CD14-positive monocyte (primary cell): Measurements from ENCODE around the gene UBL3. TPM values are rescaled to one million over a fixed set of nuclear protein-coding genes. Genes with fewer than 3 reads are reported as not detected.

Source experiments
- DNase-seq, 3 donors: peaks; one replicate each; pipeline ENCODE4 v3.0.0-alpha.2; 2011 to 2022
- H2AFZ ChIP-seq: 2 replicates; pipeline ENCODE4 v1.6.0; 2012; ENCODE audit warnings: mild to moderate bottlenecking, low read depth, low read length, inconsistent platforms; ENCODE audit not compliant: insufficient read depth, poor library complexity, severe bottlenecking
- H3K27ac ChIP-seq, 2 donors: 1 replicate in 1 of 2; 2 replicates in 1 of 2; pipeline ENCODE4 v1.5.1; 2012 to 2013; ENCODE audit warnings: low read length in 2 of 2, control low read depth in 1 of 2, inconsistent platforms in 1 of 2, low read depth in 1 of 2, mild to moderate bottlenecking in 1 of 2
- H3K27me3 ChIP-seq, 2 donors: one replicate each; pipeline versions ENCODE4 v1.6.0 to v1.6.1; 2011 to 2013; ENCODE audit warnings: low read length in 2 of 2; ENCODE audit not compliant: control insufficient read depth in 2 of 2, insufficient read depth in 2 of 2
- H3K36me3 ChIP-seq, 2 donors: replicated peaks in 1 of 2; 1 replicate in 1 of 2; 2 replicates in 1 of 2; pipeline versions ENCODE4 v1.5.1 to v1.6.1; 2012 to 2013; ENCODE audit warnings: low read length in 2 of 2, control low read depth in 1 of 2, inconsistent platforms in 1 of 2, mild to moderate bottlenecking in 1 of 2; ENCODE audit not compliant: insufficient read depth in 2 of 2, control insufficient read depth in 1 of 2
- H3K4me1 ChIP-seq, 2 donors: 1 replicate in 1 of 2; 2 replicates in 1 of 2; pipeline versions ENCODE4 v1.5.1 to v1.6.1; 2012 to 2013; ENCODE audit warnings: low read length in 2 of 2, control low read depth in 1 of 2, inconsistent platforms in 1 of 2, mild to moderate bottlenecking in 1 of 2, moderate library complexity in 1 of 2; ENCODE audit not compliant: insufficient read depth in 2 of 2, control insufficient read depth in 1 of 2
- H3K4me2 ChIP-seq: replicated peaks from 2 replicates; pipeline ENCODE3; 2012; ENCODE audit warnings: low read length, moderate library complexity, mild to moderate bottlenecking; ENCODE audit not compliant: poor library complexity, severe bottlenecking; ENCODE audit errors: extremely low read depth
- H3K4me3 ChIP-seq, 3 experiments: fragments of 200-600 bp in 1 of 3; sonication (generic) in 1 of 3; replicated peaks in 1 of 3; 1 replicate in 2 of 3; 2 replicates in 1 of 3; pipeline ENCODE4 v1.5.1; 2011 to 2013; ENCODE audit warnings: low read length in 3 of 3, mild to moderate bottlenecking in 3 of 3, control low read depth in 2 of 3, low read depth in 2 of 3, inconsistent platforms in 1 of 3, moderate library complexity in 1 of 3
- H3K79me2 ChIP-seq: 2 replicates; pipeline ENCODE4 v1.6.0; 2012; ENCODE audit warnings: mild to moderate bottlenecking, control low read depth, inconsistent platforms, low read length, moderate library complexity; ENCODE audit not compliant: insufficient read depth
- H3K9ac ChIP-seq: 2 replicates; pipeline ENCODE4 v1.6.0; 2017; ENCODE audit warnings: low read length, mild to moderate bottlenecking; ENCODE audit not compliant: insufficient read depth, poor library complexity, severe bottlenecking
- H3K9me3 ChIP-seq, 2 donors: replicated peaks in 1 of 2; 1 replicate in 1 of 2; 2 replicates in 1 of 2; pipeline versions ENCODE4 v1.5.1 to v1.6.1; 2012 to 2013; ENCODE audit warnings: low read length in 2 of 2, control low read depth in 1 of 2; ENCODE audit not compliant: control insufficient read depth in 1 of 2, insufficient read depth in 1 of 2
- H4K20me1 ChIP-seq: 2 replicates; pipeline ENCODE4 v1.6.0; 2012; ENCODE audit warnings: mild to moderate bottlenecking, low read length, control low read depth, moderate library complexity; ENCODE audit not compliant: insufficient read depth
- H3K27ac Mint-ChIP-seq, 7 donors: one replicate each; pipeline ENCODE4 v1.8.0; 2020; ENCODE audit warnings: mild to moderate bottlenecking in 7 of 7, mixed read lengths in 7 of 7, moderate library complexity in 6 of 7, inconsistent platforms in 2 of 7
- H3K27me3 Mint-ChIP-seq, 3 donors: one replicate each; pipeline ENCODE4 v1.8.0; 2021 to 2022; ENCODE audit warnings: low read depth in 3 of 3, mild to moderate bottlenecking in 3 of 3, mixed read lengths in 3 of 3, moderate library complexity in 3 of 3, inconsistent platforms in 1 of 3
- H3K36me3 Mint-ChIP-seq, 2 donors: one replicate each; pipeline ENCODE4 v1.8.0; 2020; ENCODE audit warnings: mixed read lengths in 2 of 2, inconsistent platforms in 1 of 2, mild to moderate bottlenecking in 1 of 2
- H3K4me1 Mint-ChIP-seq: one replicate; pipeline ENCODE4 v1.8.0; 2020; ENCODE audit warnings: mild to moderate bottlenecking, mixed read lengths
- H3K4me3 Mint-ChIP-seq, 2 donors: one replicate each; pipeline ENCODE4 v1.8.0; 2020; ENCODE audit warnings: mild to moderate bottlenecking in 2 of 2, mixed read lengths in 2 of 2, moderate library complexity in 1 of 2
- H3K9me3 Mint-ChIP-seq, 7 donors: one replicate each; pipeline ENCODE4 v1.8.0; 2020 to 2022; ENCODE audit warnings: mixed read lengths in 7 of 7, mild to moderate bottlenecking in 6 of 7, moderate library complexity in 6 of 7, inconsistent platforms in 2 of 7
- WGBS: methylation state at CpG from one replicate; pipeline ENCODE4 v1.1.5; 2013; ENCODE audit warnings: missing lambda C conversion rate; ENCODE audit not compliant: insufficient coverage; 5-methylcytosine and 5-hydroxymethylcytosine counted together
- intact Hi-C, 2 donors: fragments of 100-400 bp; cut with micrococcal nuclease; formaldehyde crosslinking; loops; one replicate each; pipeline versions ENCODE4 v1.15.0 to v1.15.1; 2023
- polyA plus RNA-seq, 3 donors: library from polyadenylated mRNA; depleted of rRNA in 1 of 3; unstranded in 2 of 3; stranded (reverse) in 1 of 3; fragments of 300-500 nt in 2 of 3; fragments of >200 nt in 1 of 3; fragmentation: Illumina TruSeq in 2 of 3; gene quantifications; 1 replicate in 2 of 3; 2 replicates in 1 of 3; pipeline ENCODE4 v1.2.3, GENCODE V29; 2012 to 2021
- TF ChIP-seq, protein P1 (sequence below): fragments of 200-600 bp; IDR thresholded peaks from one replicate; pipeline ENCODE4 v1.8.0; 2022; ENCODE audit warnings: antibody characterized with exemption, mild to moderate bottlenecking

The UBL3 gene
- polyA plus RNA-seq, 3 donors = 13.0 to 32.3 (median 28.2) TPM

DNA sequence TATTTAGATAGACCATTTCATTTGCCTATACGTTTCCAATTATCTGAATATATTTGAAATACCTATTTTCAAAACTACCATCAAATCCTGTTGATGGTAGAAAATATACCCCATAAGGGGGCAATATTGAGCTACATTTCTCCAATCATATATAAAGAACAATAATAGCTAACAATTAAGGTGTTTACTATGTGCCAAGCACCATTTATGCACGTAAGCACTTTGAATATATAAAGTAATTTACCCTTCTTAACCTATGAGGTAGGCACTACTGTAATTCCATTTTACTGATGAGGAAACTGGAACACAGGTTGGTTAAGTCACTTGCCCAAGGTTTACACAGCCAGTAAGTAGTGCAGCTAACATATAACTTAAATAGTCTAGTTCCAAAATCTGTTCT, 79.2 kb downstream of the UBL3 start:
- no peak overlapping the region for H3K4me3 Mint-ChIP-seq
- Histone ChIP-seq H3K4me2 (no peak overlapping the region), H3K4me3 (no peak overlapping the region), H3K27ac (no peak overlapping the region), H3K27me3 (no peaks in the 10 kb centered on the region), H3K79me2 (no peaks in the 10 kb centered on the region), H3K9ac (no peak overlapping the region), H2AFZ (no peak overlapping the region), H3K9me3 (no peaks in the 10 kb centered on the region), H3K4me1 (no peaks in the 10 kb centered on the region), H4K20me1 (peaks cover 26% of the 10 kb centered on the region), H3K36me3 (peaks cover 19 to 74% of the 10 kb centered on the region in 2 donors)
- no peak overlapping the region for H3K27ac Mint-ChIP-seq
- no peaks in the 10 kb centered on the region for H3K4me1 Mint-ChIP-seq
- DNase-seq = peak in 2 of 3 donors; percentile 10 to 34
- no peaks in the 10 kb centered on the region for H3K9me3 Mint-ChIP-seq
- H3K27me3 Mint-ChIP-seq = no peaks in the 10 kb centered on the region
- peaks cover 33 to 45% of the 10 kb centered on the region in 2 donors for H3K36me3 Mint-ChIP-seq
- WGBS = no CpG with 5 or more reads among the region's 2 CpGs
- TF ChIP-seq, protein P1, sequence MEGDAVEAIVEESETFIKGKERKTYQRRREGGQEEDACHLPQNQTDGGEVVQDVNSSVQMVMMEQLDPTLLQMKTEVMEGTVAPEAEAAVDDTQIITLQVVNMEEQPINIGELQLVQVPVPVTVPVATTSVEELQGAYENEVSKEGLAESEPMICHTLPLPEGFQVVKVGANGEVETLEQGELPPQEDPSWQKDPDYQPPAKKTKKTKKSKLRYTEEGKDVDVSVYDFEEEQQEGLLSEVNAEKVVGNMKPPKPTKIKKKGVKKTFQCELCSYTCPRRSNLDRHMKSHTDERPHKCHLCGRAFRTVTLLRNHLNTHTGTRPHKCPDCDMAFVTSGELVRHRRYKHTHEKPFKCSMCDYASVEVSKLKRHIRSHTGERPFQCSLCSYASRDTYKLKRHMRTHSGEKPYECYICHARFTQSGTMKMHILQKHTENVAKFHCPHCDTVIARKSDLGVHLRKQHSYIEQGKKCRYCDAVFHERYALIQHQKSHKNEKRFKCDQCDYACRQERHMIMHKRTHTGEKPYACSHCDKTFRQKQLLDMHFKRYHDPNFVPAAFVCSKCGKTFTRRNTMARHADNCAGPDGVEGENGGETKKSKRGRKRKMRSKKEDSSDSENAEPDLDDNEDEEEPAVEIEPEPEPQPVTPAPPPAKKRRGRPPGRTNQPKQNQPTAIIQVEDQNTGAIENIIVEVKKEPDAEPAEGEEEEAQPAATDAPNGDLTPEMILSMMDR = peak; percentile 69
- intact Hi-C loops = loop anchor here (2.0 to 5.0 kb wide), 2 partner anchors 341 to 344 kb away; no protein-coding TSS in a partner anchor

DNA sequence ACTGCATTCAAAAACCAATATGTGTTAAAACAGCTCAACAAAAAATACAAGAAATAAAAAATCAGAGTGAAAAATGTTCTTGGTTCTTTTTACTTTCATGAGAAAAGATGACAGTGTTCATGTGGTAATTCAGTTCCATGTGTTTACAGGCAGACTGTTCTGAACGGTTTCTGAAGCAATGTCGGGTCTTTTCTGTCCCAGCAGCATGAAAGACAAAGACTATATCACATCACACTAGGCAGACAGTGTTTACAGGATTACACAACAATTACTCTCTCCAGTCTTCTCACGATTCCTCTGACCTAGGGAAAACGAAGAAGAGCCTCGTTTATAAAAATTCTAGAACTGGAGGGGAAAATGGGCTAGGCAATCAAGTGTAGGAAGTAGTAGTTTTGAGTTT, 83.4 kb downstream of the UBL3 start:
- DNase-seq = no peak
- no CpG with 5 or more reads among the region's 5 CpGs for WGBS
- H3K9ac ChIP-seq = no peak overlapping the region
- no peak overlapping the region for H3K4me3 Mint-ChIP-seq
- H3K4me2 ChIP-seq = no peak overlapping the region
- no peak overlapping the region for H3K4me3 ChIP-seq
- no peak overlapping the region for H3K27ac Mint-ChIP-seq
- H4K20me1 ChIP-seq = peaks cover 15% of the 10 kb centered on the region
- TF ChIP-seq, protein P1 = no peak
- H2AFZ ChIP-seq = no peak overlapping the region
- no peak overlapping the region for H3K27ac ChIP-seq
- H3K36me3 ChIP-seq = peaks cover 23 to 61% of the 10 kb centered on the region in 2 donors
- no peaks in the 10 kb centered on the region for H3K79me2 ChIP-seq
- no peaks in the 10 kb centered on the region for H3K9me3 Mint-ChIP-seq
- H3K9me3 ChIP-seq = no peaks in the 10 kb centered on the region
- intact Hi-C loops = loop anchor here in 1 of 2 donors (10.0 kb wide), 1 partner anchor 158 kb away; no protein-coding TSS in a partner anchor
- H3K4me1 Mint-ChIP-seq = no peaks in the 10 kb centered on the region
- H3K36me3 Mint-ChIP-seq = peaks cover 41 to 48% of the 10 kb centered on the region in 2 donors
- H3K4me1 ChIP-seq = no peaks in the 10 kb centered on the region
- H3K27me3 ChIP-seq = no peaks in the 10 kb centered on the region
- peaks cover 0 to 3% (median 0%) of the 10 kb centered on the region in 3 donors for H3K27me3 Mint-ChIP-seq
